Mucosa of rectum (tissue), 2 donors: ENCODE measurements around the gene C14orf93.
A peak's percentile ranks its signal among the peaks of the same experiment; 100 is the strongest.

Experiments
- H3K27ac ChIP-seq, 2 donors: one replicate each; pipeline ENCODE4 v1.7.0; 2013; ENCODE audit warnings: inconsistent platforms in 2 of 2, low read depth in 2 of 2, low read length in 2 of 2
- H3K27me3 ChIP-seq, 2 donors: one replicate each; pipeline ENCODE4 v1.7.0; 2013; ENCODE audit warnings: low read length in 2 of 2; ENCODE audit not compliant: control insufficient read depth in 2 of 2, insufficient read depth in 2 of 2
- H3K36me3 ChIP-seq, 2 donors: one replicate each; pipeline ENCODE4 v1.7.0; 2013; ENCODE audit warnings: low read length in 2 of 2; ENCODE audit not compliant: control insufficient read depth in 2 of 2, insufficient read depth in 2 of 2
- H3K4me1 ChIP-seq, 2 donors: one replicate each; pipeline ENCODE4 v1.7.0; 2013; ENCODE audit warnings: low read length in 2 of 2, mild to moderate bottlenecking in 1 of 2; ENCODE audit not compliant: control insufficient read depth in 2 of 2, insufficient read depth in 2 of 2
- H3K4me3 ChIP-seq, 2 donors: one replicate each; pipeline ENCODE4 v1.7.0; 2013; ENCODE audit warnings: low read length in 2 of 2
- H3K9ac ChIP-seq, 2 donors: one replicate each; pipeline ENCODE4 v1.7.0; 2013; ENCODE audit warnings: low read length in 2 of 2, low read depth in 1 of 2, mild to moderate bottlenecking in 1 of 2
- H3K9me3 ChIP-seq, 2 donors: one replicate each; pipeline ENCODE4 v1.7.0; 2013; ENCODE audit warnings: low read length in 2 of 2; ENCODE audit not compliant: control insufficient read depth in 2 of 2
- donor health status: healthy.
- donor health status: Normal muscosa, but diverticular disease.

Gene C14orf93

DNA sequence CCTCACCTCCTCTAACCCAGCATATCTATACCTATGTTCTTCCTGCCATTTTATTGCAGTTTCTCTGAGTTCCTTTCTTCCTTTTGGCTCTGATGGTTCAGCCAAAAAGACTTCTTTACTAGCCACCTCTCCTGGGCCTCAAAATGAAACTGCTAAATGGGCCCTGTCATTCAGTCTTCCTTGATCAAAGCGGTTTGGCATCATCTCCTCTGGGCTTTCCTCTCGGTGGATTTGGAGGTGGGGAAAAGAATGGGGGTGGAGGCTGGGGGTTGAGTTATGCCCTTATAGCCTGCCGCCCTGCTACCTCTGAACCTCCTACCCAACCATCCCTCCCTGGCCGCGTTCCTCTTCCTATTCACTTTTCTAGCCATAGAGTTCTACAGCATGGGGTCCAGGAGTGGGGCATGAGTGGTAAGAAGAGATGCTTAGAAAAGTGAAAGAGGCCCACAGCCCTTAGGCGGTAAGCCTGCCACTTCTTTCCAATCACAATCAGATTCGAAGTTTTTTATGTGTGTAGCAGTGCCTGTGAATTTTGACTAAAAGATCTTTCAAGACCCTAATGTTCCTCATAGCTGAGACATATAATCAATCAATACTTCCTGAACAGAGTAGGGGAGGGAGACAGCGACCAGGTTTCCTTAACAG lies 30.1 kb downstream of the C14orf93 start:
- H3K27me3 ChIP-seq = peaks cover 4 to 5% of the 10 kb centered on the region in 2 donors
- H3K36me3 ChIP-seq = no peaks in the 10 kb centered on the region
- peak overlapping the region in 1 of 2 donors; percentile 14 for H3K4me3 ChIP-seq
- H3K27ac ChIP-seq = no peak overlapping the region
- no peak overlapping the region for H3K9ac ChIP-seq
- no peaks in the 10 kb centered on the region for H3K9me3 ChIP-seq
- H3K4me1 ChIP-seq = peaks cover 30% of the 10 kb centered on the region in 2 donors

DNA sequence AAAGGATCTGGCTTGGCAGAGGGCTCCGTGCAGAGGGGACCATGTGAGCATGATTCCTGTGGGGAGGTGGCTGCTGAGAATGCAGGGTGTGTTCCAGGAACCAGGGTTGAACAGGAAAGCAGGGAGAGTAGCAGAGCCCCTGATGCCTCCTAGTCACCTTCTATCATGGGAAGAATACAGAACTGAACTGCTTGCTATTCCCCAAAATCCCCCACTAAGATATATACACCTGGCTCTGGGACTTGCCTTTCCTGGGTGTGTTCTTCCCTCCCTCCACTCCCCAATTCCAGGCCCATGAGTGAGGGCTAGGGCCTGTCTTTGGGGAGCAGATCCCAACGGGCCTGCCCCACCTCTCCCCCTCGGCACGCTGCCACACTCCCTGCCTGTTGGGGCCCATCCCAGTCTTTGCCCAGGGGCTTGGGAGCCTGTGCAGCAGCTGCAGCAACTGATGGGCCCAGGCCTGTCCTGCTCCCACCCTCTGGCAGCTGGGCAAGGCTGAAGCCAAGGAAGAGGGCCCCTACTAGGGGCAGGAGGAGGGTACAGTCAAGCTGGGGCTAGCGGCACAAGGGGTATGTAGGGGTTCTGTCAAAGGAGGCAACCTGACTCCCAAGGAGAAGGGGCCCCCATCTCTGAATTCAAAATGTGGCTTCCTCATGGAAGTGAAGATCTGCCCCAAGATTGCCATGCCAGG lies 30.8 kb downstream of the C14orf93 start:
- H3K27ac ChIP-seq = no peak overlapping the region
- H3K4me3 ChIP-seq = no peak overlapping the region

DNA sequence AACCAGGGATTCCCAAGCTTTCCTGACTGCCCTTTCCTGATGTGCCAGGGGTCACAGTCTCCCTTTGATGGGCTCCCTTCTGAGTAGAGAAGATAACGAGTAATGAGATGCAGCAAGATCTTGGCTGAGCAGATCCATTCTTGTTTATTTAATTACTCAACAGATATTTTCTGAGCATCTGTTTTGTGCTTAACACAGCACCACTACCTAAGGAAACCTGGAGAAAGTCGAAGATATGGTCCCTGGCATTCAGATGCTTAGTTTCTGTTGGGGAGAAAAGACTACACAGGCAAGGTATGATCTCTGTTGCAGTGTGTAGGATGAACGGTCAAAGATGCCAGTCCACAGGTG lies 31.5 kb downstream of the C14orf93 start:
- Histone ChIP-seq H3K4me1 (peaks cover 30% of the 10 kb centered on the region in 2 donors), H3K9ac (no peak overlapping the region), H3K9me3 (no peaks in the 10 kb centered on the region), H3K4me3 (no peak overlapping the region), H3K27me3 (peaks cover 4 to 5% of the 10 kb centered on the region in 2 donors), H3K27ac (peak overlapping the region in 1 of 2 donors; percentile 5), H3K36me3 (no peaks in the 10 kb centered on the region)

More for the DNA sequence above, 30.8 kb downstream of the C14orf93 start:
- Histone ChIP-seq H3K9ac (no peak overlapping the region), H3K9me3 (no peaks in the 10 kb centered on the region), H3K36me3 (no peaks in the 10 kb centered on the region), H3K27me3 (peaks cover 4 to 5% of the 10 kb centered on the region in 2 donors), H3K4me1 (peaks cover 30% of the 10 kb centered on the region in 2 donors)

DNA sequence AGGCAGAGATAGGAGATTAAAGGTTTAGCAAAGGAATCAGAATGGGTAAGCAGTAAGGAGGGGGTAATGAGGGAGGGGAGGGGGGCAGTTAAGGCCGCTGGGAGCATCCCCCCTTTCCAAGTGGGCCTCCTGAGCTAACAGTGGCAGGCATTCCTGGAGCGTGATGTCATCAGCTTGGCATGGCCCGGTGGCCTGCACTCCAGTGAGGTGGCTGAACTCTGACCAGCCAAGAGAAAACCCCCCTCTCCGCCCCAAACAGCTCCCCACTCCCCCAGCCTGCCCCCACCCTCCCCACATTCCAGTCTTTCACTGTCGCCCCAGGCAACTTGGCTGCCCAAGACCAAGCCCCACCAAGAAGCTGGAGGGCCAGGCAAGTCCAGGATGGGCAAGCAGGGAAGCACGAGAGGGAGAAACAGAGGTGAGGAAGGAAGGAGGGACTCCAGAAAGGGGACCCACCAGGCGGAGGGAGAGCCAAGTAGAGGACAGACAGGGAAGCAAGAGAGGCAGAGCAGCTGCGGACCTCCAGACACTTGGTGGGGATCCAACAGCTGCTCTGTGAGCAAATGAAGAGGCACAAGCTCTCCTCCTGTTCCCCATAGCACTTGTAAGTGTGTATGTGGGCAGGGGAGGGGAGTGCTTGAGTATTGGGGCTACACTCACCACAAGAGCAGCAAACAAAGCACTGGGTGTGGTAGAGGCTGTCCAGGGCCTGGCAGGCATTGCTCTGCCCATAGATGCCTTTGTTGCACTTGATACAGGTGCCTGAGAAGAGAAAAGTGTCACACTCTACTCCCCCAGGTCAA lies 32.1 kb downstream of the C14orf93 start:
- Histone ChIP-seq H3K4me1 (peaks cover 25 to 27% of the 10 kb centered on the region in 2 donors), H3K9me3 (no peaks in the 10 kb centered on the region), H3K9ac (no peak overlapping the region), H3K4me3 (no peak overlapping the region), H3K36me3 (no peaks in the 10 kb centered on the region), H3K27ac (peak overlapping the region; percentile 0 to 24), H3K27me3 (peaks cover 4 to 5% of the 10 kb centered on the region in 2 donors)

DNA sequence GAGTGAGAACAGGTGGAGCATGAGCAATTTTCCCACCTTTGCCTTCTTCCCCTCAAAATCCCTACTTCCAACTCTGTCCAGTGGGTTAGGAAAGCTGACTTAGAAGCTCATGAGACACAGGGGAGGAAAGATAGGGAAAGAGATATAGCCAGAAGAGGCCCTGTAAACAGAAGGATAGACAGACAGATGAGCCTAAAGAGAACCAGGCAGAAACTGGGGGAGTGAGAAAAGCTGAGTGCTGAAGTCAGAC lies 32.6 kb downstream of the C14orf93 start:
- no peaks in the 10 kb centered on the region for H3K36me3 ChIP-seq
- peaks cover 25% of the 10 kb centered on the region in 2 donors for H3K4me1 ChIP-seq
- H3K9me3 ChIP-seq = no peaks in the 10 kb centered on the region
- peaks cover 4 to 5% of the 10 kb centered on the region in 2 donors for H3K27me3 ChIP-seq
- H3K4me3 ChIP-seq = no peak overlapping the region
- peak overlapping the region; percentile 0 to 24 for H3K27ac ChIP-seq
- H3K9ac ChIP-seq = peak overlapping the region in 1 of 2 donors; percentile 31

DNA sequence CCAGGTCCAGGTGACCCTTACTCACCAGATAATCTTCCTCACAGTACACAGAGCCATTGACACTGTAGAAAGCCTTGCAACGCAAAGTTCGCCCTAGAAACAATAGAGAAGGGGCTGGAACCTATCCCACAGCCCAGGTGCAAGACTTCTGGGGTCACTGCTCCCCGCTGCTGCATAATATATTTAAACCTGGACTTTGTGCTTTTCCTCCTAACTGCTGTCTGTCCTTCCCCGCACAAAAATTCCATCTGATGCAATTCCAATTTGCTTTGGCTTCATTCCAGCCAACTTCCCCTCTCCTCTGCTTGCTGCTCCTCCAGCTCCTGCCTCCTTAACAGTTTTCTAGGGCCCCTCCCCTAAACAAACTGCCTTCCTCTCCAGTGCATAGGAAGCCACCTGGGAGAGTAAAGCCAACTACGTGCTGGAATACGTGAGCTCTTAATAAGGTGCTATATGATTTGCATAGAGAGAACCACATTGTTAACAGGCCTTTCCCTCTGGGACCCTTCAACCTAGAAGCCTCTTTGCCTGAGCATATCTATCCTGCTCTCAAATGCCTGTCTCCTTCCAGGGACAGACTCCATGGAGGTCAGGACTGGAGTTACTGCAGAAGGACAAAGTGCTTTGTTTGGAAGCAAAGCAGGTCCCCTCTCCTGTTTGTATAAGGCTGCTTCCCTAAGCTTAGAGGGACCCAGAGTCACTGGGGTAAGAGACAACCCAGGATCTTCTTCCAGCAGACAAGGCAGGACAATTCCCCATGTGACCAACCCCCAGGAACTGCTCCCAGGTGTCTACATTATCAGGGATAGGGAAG lies 33.1 kb downstream of the C14orf93 start:
- H3K9me3 ChIP-seq = no peaks in the 10 kb centered on the region
- peaks cover 22 to 25% of the 10 kb centered on the region in 2 donors for H3K4me1 ChIP-seq
- no peak overlapping the region for H3K4me3 ChIP-seq
- H3K36me3 ChIP-seq = no peaks in the 10 kb centered on the region
- H3K27me3 ChIP-seq = peaks cover 4 to 5% of the 10 kb centered on the region in 2 donors
- H3K9ac ChIP-seq = peak overlapping the region in 1 of 2 donors; percentile 31
- peak overlapping the region in 1 of 2 donors; percentile 24 for H3K27ac ChIP-seq

DNA sequence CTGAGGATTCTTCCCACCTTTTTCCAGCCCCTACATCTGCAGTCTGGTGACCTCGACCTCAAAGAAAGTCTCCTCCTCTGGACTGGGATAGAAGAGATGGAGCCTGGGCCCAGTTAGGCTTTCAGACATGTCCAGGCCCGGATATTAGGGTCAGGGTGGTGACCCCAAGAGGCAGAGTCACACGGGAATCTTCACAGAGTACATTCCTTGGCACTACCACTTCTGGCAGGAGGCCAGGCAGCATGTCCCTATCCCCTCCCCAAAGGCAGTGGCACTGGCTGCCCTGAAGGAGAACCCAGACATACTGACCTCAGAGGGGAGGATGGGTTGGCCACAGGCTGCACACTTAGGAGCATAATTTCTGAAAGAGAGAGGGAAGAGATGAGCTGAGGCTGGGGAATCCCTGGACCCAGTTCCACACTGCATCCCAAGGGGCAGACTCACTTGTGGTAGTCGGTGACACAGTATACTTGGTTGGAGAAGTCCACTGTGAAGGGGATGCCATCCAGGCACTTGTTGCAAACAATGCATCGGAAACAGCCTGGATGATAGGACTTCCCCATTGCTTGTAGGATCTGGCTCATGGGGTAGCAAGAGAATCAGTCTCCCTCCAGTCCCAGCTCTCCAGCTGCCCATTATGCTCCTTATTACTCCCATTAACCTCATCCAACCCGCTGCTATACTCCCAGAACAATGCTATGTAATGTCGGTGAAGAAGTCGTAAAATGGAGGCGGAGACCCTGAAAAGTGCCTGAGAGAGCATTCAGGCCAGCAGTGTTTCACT lies 35.2 kb downstream of the C14orf93 start:
- Histone ChIP-seq H3K4me1 (peaks cover 18 to 20% of the 10 kb centered on the region in 2 donors), H3K9ac (no peak overlapping the region), H3K4me3 (no peak overlapping the region), H3K27ac (no peak overlapping the region), H3K36me3 (no peaks in the 10 kb centered on the region), H3K27me3 (no peaks in the 10 kb centered on the region), H3K9me3 (no peaks in the 10 kb centered on the region)

DNA sequence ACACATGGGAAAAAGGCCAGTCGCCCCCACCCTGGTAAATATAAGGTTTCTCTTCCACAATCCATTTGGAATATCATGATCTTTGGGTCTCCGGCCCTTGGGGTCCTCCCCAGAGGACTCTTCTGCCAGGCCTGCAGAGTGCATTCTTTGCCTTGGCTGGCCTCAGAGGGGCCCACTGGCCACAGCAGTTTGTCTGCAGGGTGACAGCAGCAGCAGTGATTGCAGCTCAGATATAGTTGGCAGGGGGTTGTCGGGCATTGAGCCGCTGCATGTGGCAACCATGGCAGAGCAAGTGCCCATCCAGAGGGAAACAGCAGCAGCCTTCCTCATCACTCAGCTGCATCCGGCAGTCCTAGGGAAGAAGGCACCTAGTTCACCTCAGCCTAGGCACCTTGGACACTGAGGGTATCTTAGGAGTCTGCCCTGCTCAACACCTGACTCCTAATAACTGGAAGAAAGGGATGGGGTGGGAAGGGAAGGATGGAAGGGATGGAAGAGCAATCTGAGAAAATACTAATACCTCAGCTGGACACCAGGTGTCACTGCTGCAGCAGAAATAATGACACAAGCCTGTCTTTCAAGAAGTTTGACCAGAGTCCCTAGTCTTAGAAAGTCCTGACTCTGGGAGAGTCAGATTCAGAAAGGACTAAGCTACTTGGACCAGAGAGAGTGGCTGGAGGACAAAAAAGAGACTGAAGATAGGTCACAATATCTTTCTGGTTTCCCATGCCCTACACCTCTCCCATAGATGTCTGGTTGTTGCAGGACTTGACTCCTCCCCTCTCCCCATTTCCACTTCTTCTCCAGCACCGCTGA lies 36.5 kb downstream of the C14orf93 start:
- Histone ChIP-seq H3K4me1 (peaks cover 14 to 18% of the 10 kb centered on the region in 2 donors), H3K27ac (no peak overlapping the region)

More for the DNA sequence above, 36.5 kb downstream of the C14orf93 start:
- Histone ChIP-seq H3K27me3 (no peaks in the 10 kb centered on the region), H3K4me3 (no peak overlapping the region), H3K9ac (no peak overlapping the region), H3K36me3 (no peaks in the 10 kb centered on the region), H3K9me3 (no peaks in the 10 kb centered on the region)
